ENCODE data around the gene KIF5A.
A peak's percentile ranks its signal among the peaks of the same experiment; 100 is the strongest.

KIF5A gene

DNA sequence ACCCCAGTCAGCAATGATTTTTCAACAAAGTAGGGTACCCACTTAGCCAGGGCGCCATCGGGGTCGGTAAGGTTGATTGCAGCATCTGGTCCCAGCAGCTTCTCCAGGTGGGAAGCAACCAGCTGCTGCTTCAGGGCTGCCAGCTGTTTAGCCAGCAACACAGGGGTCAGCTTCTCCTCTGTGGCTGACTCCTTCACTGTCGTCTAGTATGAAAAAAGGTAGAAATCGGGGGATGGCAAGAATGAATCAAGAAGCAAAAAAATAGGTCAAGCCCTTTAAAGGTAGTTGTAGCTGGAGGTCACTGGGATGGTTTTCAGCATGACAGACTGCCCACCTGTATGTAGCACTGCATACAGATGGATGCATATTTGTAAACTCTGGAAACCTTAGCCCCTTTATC is 15.6 kb upstream of the KIF5A start:
- no peak overlapping the region for H3K9ac ChIP-seq (ENCODE audit: low read length in 5 of 5)
- H3K27me3 ChIP-seq (ENCODE audit: control insufficient read depth in 5 of 5, insufficient read depth in 4 of 5, low read length in 5 of 5), result no peaks in the 10 kb centered on the region
- no peak overlapping the region for H3K27ac ChIP-seq (ENCODE audit: low read depth, low read length)
- no peak overlapping the region for H3K4me3 ChIP-seq (ENCODE audit: low read depth in 1 of 5, low read length in 5 of 5)
- peaks cover 11 to 85% (median 77%) of the 10 kb centered on the region in 5 donors for H3K36me3 ChIP-seq (ENCODE audit: control insufficient read depth in 5 of 5, insufficient read depth in 5 of 5, low read length in 5 of 5)
- H3K9me3 ChIP-seq (ENCODE audit: control insufficient read depth in 5 of 5, low read length in 5 of 5), result no peaks in the 10 kb centered on the region
- peaks cover 0 to 8% (median 0%) of the 10 kb centered on the region in 5 donors for H3K4me1 ChIP-seq (ENCODE audit: control insufficient read depth in 5 of 5, insufficient read depth in 5 of 5, low read length in 5 of 5)

DNA sequence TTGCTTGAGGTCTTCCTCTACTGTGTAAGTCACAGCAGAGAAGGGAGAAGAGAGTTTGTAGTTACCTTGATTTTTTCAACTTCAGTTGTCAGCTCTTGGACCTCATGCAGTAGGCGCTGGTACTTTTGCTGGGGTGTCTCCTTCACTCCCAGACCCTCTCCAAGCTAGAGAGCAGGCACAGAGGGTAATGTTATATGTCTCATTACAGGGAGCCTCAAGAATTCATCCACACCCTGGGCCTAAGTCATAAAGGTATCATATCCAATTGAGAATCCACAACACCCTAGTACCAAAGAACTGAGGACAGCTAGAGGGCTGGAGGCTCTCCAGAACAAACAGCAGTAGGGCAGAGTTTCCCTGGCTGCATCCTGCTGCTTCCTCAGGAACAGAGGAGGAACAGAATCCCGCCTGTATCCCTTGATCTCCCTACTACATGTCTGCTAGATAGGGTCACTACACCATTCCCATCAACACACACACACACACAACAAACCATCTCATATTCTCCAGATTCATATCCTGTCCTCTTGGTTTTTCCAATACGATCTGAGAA is 14.8 kb upstream of the KIF5A start:
- H3K4me3 ChIP-seq (ENCODE audit: low read depth in 1 of 5, low read length in 5 of 5), result no peak overlapping the region
- no peak overlapping the region for H3K9ac ChIP-seq (ENCODE audit: low read length in 5 of 5)
- peaks cover 11 to 84% (median 73%) of the 10 kb centered on the region in 5 donors for H3K36me3 ChIP-seq (ENCODE audit: control insufficient read depth in 5 of 5, insufficient read depth in 5 of 5, low read length in 5 of 5)
- H3K27ac ChIP-seq (ENCODE audit: low read depth, low read length), result no peak overlapping the region
- peaks cover 0 to 8% (median 0%) of the 10 kb centered on the region in 5 donors for H3K4me1 ChIP-seq (ENCODE audit: control insufficient read depth in 5 of 5, insufficient read depth in 5 of 5, low read length in 5 of 5)
- H3K9me3 ChIP-seq (ENCODE audit: control insufficient read depth in 5 of 5, low read length in 5 of 5), result no peaks in the 10 kb centered on the region
- no peaks in the 10 kb centered on the region for H3K27me3 ChIP-seq (ENCODE audit: control insufficient read depth in 5 of 5, insufficient read depth in 4 of 5, low read length in 5 of 5)

GRCh38 chr12:57535764-57536596 is 13.9 kb upstream of the KIF5A start:
- H3K36me3 ChIP-seq (ENCODE audit: control insufficient read depth in 5 of 5, insufficient read depth in 5 of 5, low read length in 5 of 5), result peaks cover 7 to 84% (median 67%) of the 10 kb centered on the region in 5 donors
- H3K27me3 ChIP-seq (ENCODE audit: control insufficient read depth in 5 of 5, insufficient read depth in 4 of 5, low read length in 5 of 5), result no peaks in the 10 kb centered on the region
- H3K27ac ChIP-seq (ENCODE audit: low read depth, low read length), result no peak overlapping the region
- peak overlapping the region in 1 of 5 donors; percentile 5 for H3K9ac ChIP-seq (ENCODE audit: low read length in 5 of 5)
- H3K4me3 ChIP-seq (ENCODE audit: low read depth in 1 of 5, low read length in 5 of 5), result no peak overlapping the region
- H3K4me1 ChIP-seq (ENCODE audit: control insufficient read depth in 5 of 5, insufficient read depth in 5 of 5, low read length in 5 of 5), result peaks cover 0 to 8% (median 0%) of the 10 kb centered on the region in 5 donors
- H3K9me3 ChIP-seq (ENCODE audit: control insufficient read depth in 5 of 5, low read length in 5 of 5), result no peaks in the 10 kb centered on the region

DNA sequence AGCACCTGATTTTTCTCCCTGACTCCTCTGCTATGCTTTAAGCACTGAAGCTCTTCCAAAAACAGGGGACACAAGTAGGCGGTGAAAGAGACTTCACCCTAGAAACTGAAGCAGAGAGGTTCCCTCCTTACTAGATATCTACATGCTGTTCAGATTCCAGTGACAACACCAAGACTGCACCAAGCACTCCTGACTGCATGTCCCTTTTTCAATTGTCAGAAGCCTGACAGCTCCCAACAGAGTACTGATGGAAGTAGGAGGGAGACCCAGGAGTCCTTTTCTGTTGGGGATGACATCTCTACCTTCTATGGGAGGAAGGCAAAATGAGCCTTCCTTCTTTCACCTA is 13.3 kb upstream of the KIF5A start:
- H3K27ac ChIP-seq (ENCODE audit: low read depth, low read length), result no peak overlapping the region
- peaks cover 7 to 83% (median 64%) of the 10 kb centered on the region in 5 donors for H3K36me3 ChIP-seq (ENCODE audit: control insufficient read depth in 5 of 5, insufficient read depth in 5 of 5, low read length in 5 of 5)
- no peaks in the 10 kb centered on the region for H3K9me3 ChIP-seq (ENCODE audit: control insufficient read depth in 5 of 5, low read length in 5 of 5)
- H3K4me3 ChIP-seq (ENCODE audit: low read depth in 1 of 5, low read length in 5 of 5), result no peak overlapping the region
- H3K4me1 ChIP-seq (ENCODE audit: control insufficient read depth in 5 of 5, insufficient read depth in 5 of 5, low read length in 5 of 5), result peaks cover 0 to 8% (median 0%) of the 10 kb centered on the region in 5 donors
- no peaks in the 10 kb centered on the region for H3K27me3 ChIP-seq (ENCODE audit: control insufficient read depth in 5 of 5, insufficient read depth in 4 of 5, low read length in 5 of 5)
- H3K9ac ChIP-seq (ENCODE audit: low read length in 5 of 5), result no peak overlapping the region

- H3K4me3 ChIP-seq (ENCODE audit: low read depth in 1 of 5, low read length in 5 of 5), result no peak overlapping the region
- no peaks in the 10 kb centered on the region for H3K9me3 ChIP-seq (ENCODE audit: control insufficient read depth in 5 of 5, low read length in 5 of 5)
- H3K4me1 ChIP-seq (ENCODE audit: control insufficient read depth in 5 of 5, insufficient read depth in 5 of 5, low read length in 5 of 5), result peaks cover 0 to 13% (median 5%) of the 10 kb centered on the region in 5 donors
- no peak overlapping the region for H3K27ac ChIP-seq (ENCODE audit: low read depth, low read length)
- peaks cover 0 to 65% (median 46%) of the 10 kb centered on the region in 5 donors for H3K36me3 ChIP-seq (ENCODE audit: control insufficient read depth in 5 of 5, insufficient read depth in 5 of 5, low read length in 5 of 5)
- peak overlapping the region in 1 of 5 donors; percentile 14 for H3K9ac ChIP-seq (ENCODE audit: low read length in 5 of 5)
- H3K27me3 ChIP-seq (ENCODE audit: control insufficient read depth in 5 of 5, insufficient read depth in 4 of 5, low read length in 5 of 5), result no peaks in the 10 kb centered on the region
These were observed 10.6 kb upstream of the KIF5A start for GRCh38 chr12:57539134-57539768.

- no peak overlapping the region for H3K4me3 ChIP-seq (ENCODE audit: low read depth in 1 of 5, low read length in 5 of 5)
- no peak overlapping the region for H3K9ac ChIP-seq (ENCODE audit: low read length in 5 of 5)
These were observed 8.8 kb upstream of the KIF5A start for GRCh38 chr12:57541001-57541400.

GRCh38 chr12:57541717-57542116 is 8.1 kb upstream of the KIF5A start:
- H3K4me3 ChIP-seq (ENCODE audit: low read depth in 1 of 5, low read length in 5 of 5), result no peak overlapping the region
- H3K27me3 ChIP-seq (ENCODE audit: control insufficient read depth in 5 of 5, insufficient read depth in 4 of 5, low read length in 5 of 5), result no peaks in the 10 kb centered on the region
- H3K27ac ChIP-seq (ENCODE audit: low read depth, low read length), result no peak overlapping the region
- peaks cover 0 to 50% (median 31%) of the 10 kb centered on the region in 5 donors for H3K36me3 ChIP-seq (ENCODE audit: control insufficient read depth in 5 of 5, insufficient read depth in 5 of 5, low read length in 5 of 5)
- peaks cover 7 to 34% (median 22%) of the 10 kb centered on the region in 5 donors for H3K4me1 ChIP-seq (ENCODE audit: control insufficient read depth in 5 of 5, insufficient read depth in 5 of 5, low read length in 5 of 5)
- H3K9ac ChIP-seq (ENCODE audit: low read length in 5 of 5), result no peak overlapping the region
- no peaks in the 10 kb centered on the region for H3K9me3 ChIP-seq (ENCODE audit: control insufficient read depth in 5 of 5, low read length in 5 of 5)

More at GRCh38 chr12:57541001-57541400, 8.8 kb upstream of the KIF5A start:
- peaks cover 0 to 50% (median 31%) of the 10 kb centered on the region in 5 donors for H3K36me3 ChIP-seq (ENCODE audit: control insufficient read depth in 5 of 5, insufficient read depth in 5 of 5, low read length in 5 of 5)
- H3K27ac ChIP-seq (ENCODE audit: low read depth, low read length), result no peak overlapping the region
- no peaks in the 10 kb centered on the region for H3K27me3 ChIP-seq (ENCODE audit: control insufficient read depth in 5 of 5, insufficient read depth in 4 of 5, low read length in 5 of 5)
- H3K4me1 ChIP-seq (ENCODE audit: control insufficient read depth in 5 of 5, insufficient read depth in 5 of 5, low read length in 5 of 5), result peaks cover 2 to 28% (median 15%) of the 10 kb centered on the region in 5 donors
- H3K9me3 ChIP-seq (ENCODE audit: control insufficient read depth in 5 of 5, low read length in 5 of 5), result no peaks in the 10 kb centered on the region

GRCh38 chr12:57543581-57543980 is 6.3 kb upstream of the KIF5A start:
- H3K27me3 ChIP-seq (ENCODE audit: control insufficient read depth in 5 of 5, insufficient read depth in 4 of 5, low read length in 5 of 5), result peaks cover 0 to 2% (median 0%) of the 10 kb centered on the region in 5 donors
- H3K36me3 ChIP-seq (ENCODE audit: control insufficient read depth in 5 of 5, insufficient read depth in 5 of 5, low read length in 5 of 5), result peaks cover 0 to 36% (median 22%) of the 10 kb centered on the region in 5 donors
- no peaks in the 10 kb centered on the region for H3K9me3 ChIP-seq (ENCODE audit: control insufficient read depth in 5 of 5, low read length in 5 of 5)
- peak overlapping the region in 2 of 5 donors; percentile 14 to 25 for H3K9ac ChIP-seq (ENCODE audit: low read length in 5 of 5)
- no peak overlapping the region for H3K4me3 ChIP-seq (ENCODE audit: low read depth in 1 of 5, low read length in 5 of 5)
- peaks cover 7 to 34% (median 25%) of the 10 kb centered on the region in 5 donors for H3K4me1 ChIP-seq (ENCODE audit: control insufficient read depth in 5 of 5, insufficient read depth in 5 of 5, low read length in 5 of 5)
- H3K27ac ChIP-seq (ENCODE audit: low read depth, low read length), result no peak overlapping the region

DNA sequence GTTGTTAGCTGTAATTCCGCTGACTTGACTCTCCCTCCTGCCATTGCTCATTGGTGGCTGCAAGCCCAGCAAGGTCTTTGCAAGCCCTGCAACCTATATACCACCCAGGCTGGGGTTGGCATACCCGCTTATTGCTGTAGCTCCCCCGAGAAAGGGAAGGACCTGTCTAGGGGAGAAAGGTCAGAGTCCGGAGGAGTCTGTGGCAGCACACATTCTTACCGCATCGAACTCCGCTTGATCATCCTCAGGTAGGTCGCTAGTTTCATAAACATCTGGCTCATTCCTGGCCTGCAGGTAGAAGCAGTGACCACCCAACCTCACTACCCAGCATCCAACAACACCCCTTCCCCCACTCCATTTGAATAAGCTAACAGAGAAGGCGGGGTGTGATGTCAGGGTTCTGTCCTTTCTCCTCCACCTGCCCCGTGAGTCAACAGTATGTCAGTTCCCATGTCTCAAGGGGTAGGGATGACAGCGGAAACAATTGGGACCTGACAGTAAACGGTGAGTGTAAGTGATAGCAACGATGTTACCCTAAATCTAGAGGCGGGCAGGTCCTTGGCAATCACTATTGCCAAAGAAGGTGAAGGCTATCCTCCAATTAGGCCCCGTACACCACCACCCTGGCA is 3.9 kb upstream of the KIF5A start:
- H3K9me3 ChIP-seq (ENCODE audit: control insufficient read depth in 5 of 5, low read length in 5 of 5), result no peaks in the 10 kb centered on the region
- H3K27ac ChIP-seq (ENCODE audit: low read depth, low read length), result peak overlapping the region; percentile 72
- peaks cover 17 to 25% (median 20%) of the 10 kb centered on the region in 5 donors for H3K27me3 ChIP-seq (ENCODE audit: control insufficient read depth in 5 of 5, insufficient read depth in 4 of 5, low read length in 5 of 5)
- H3K4me3 ChIP-seq (ENCODE audit: low read depth in 1 of 5, low read length in 5 of 5), result peak overlapping the region; percentile 83 to 90 (median 87)
- peak overlapping the region; percentile 84 to 96 (median 90) for H3K9ac ChIP-seq (ENCODE audit: low read length in 5 of 5)
- H3K4me1 ChIP-seq (ENCODE audit: control insufficient read depth in 5 of 5, insufficient read depth in 5 of 5, low read length in 5 of 5), result peaks cover 7 to 39% (median 32%) of the 10 kb centered on the region in 5 donors
- H3K36me3 ChIP-seq (ENCODE audit: control insufficient read depth in 5 of 5, insufficient read depth in 5 of 5, low read length in 5 of 5), result peaks cover 0 to 14% (median 10%) of the 10 kb centered on the region in 5 donors
